Measurements from ENCODE around the gene OR2G6.

GRCh38 chr1:248471154-248471553, 36.7 kb upstream of the OR2G6 start:
- TF ChIP-seq, protein P1, sequence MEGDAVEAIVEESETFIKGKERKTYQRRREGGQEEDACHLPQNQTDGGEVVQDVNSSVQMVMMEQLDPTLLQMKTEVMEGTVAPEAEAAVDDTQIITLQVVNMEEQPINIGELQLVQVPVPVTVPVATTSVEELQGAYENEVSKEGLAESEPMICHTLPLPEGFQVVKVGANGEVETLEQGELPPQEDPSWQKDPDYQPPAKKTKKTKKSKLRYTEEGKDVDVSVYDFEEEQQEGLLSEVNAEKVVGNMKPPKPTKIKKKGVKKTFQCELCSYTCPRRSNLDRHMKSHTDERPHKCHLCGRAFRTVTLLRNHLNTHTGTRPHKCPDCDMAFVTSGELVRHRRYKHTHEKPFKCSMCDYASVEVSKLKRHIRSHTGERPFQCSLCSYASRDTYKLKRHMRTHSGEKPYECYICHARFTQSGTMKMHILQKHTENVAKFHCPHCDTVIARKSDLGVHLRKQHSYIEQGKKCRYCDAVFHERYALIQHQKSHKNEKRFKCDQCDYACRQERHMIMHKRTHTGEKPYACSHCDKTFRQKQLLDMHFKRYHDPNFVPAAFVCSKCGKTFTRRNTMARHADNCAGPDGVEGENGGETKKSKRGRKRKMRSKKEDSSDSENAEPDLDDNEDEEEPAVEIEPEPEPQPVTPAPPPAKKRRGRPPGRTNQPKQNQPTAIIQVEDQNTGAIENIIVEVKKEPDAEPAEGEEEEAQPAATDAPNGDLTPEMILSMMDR (IDR thresholded peaks at IDR 0.05) = no peak
- no peak for TF ChIP-seq POLR2A (IDR thresholded peaks at IDR 0.05)

Measured in body of pancreas (tissue), 4 donors.